HepG2 (cell line): ENCODE data around the gene MIR17HG. TPM values are rescaled to one million over a fixed set of nuclear protein-coding genes. Genes with fewer than 3 reads are reported as not detected.

ENCODE experiments used
- AKAP8 ChIP-seq: sonication (generic); formaldehyde crosslinking; IDR thresholded peaks from 2 replicates; pipeline ENCODE4 v1.5.1; 2020; ENCODE audit warnings: mild to moderate bottlenecking, missing genetic modification reagents
- AKNA ChIP-seq: sonication (generic); formaldehyde crosslinking; IDR thresholded peaks from 2 replicates; pipeline ENCODE4 v1.4.0; 2020; ENCODE audit warnings: missing genetic modification reagents, borderline replicate concordance
- ATF6 ChIP-seq: sonication (generic); formaldehyde crosslinking; conservative IDR thresholded peaks from 2 replicates; pipeline ENCODE4 v1.4.0; 2020; ENCODE audit warnings: missing genetic modification reagents
- BORCS8-MEF2B ChIP-seq: sonication (generic); formaldehyde crosslinking; IDR thresholded peaks from 2 replicates; pipeline ENCODE4 v1.8.0; 2022; ENCODE audit warnings: mild to moderate bottlenecking, missing genetic modification reagents
- CREB3 ChIP-seq: sonication (generic); formaldehyde crosslinking; IDR thresholded peaks from 2 replicates; pipeline ENCODE4 v1.5.0; 2020; ENCODE audit warnings: missing genetic modification reagents
- CSRNP2 ChIP-seq: sonication (generic); formaldehyde crosslinking; conservative IDR thresholded peaks from 2 replicates; pipeline ENCODE4 v1.8.0; 2022; ENCODE audit warnings: low read depth, missing genetic modification reagents
- DBP ChIP-seq: sonication (generic); formaldehyde crosslinking; IDR thresholded peaks from 2 replicates; pipeline ENCODE4 v1.4.0; 2020; ENCODE audit warnings: missing genetic modification reagents; ENCODE audit errors: not compliant biosample characterization
- DPF2 ChIP-seq: sonication (generic); formaldehyde crosslinking; IDR thresholded peaks from 2 replicates; pipeline ENCODE4 v1.4.0; 2020; ENCODE audit warnings: mild to moderate bottlenecking, low read depth, missing genetic modification reagents, borderline replicate concordance
- HNRNPK ChIP-seq: fragments of 200-400 bp; formaldehyde crosslinking; IDR thresholded peaks from 2 replicates; pipeline ENCODE4 v1.6.1; 2018; ENCODE audit warnings: low read length, low read depth, moderate library complexity, mild to moderate bottlenecking; ENCODE audit not compliant: poor library complexity, severe bottlenecking
- NR2F1 ChIP-seq, 2 experiments: fragments of 450-650 bp in 1 of 2; formaldehyde crosslinking in 1 of 2; IDR thresholded peaks; 2 replicates each; pipeline versions ENCODE4 v1.5.0 to v1.6.1; 2016 to 2020; ENCODE audit warnings: mild to moderate bottlenecking in 1 of 2, missing compliant biosample characterization in 1 of 2, missing genetic modification reagents in 1 of 2, moderate library complexity in 1 of 2
- POLR2A ChIP-seq, 2 experiments: IDR thresholded peaks; 2 replicates each; pipeline ENCODE4 v1.6.1; 2011; ENCODE audit warnings: low read depth in 2 of 2, low read length in 2 of 2, mild to moderate bottlenecking in 1 of 2, moderate library complexity in 1 of 2; ENCODE audit not compliant: insufficient read depth in 1 of 2
- POLR2AphosphoS2 ChIP-seq: IDR thresholded peaks from 2 replicates; pipeline ENCODE4 v1.6.1; 2011; ENCODE audit warnings: low read depth, low read length, improper control_type of control experiment
- SAFB2 ChIP-seq: sonication (generic); formaldehyde crosslinking; IDR thresholded peaks from 2 replicates; pipeline ENCODE4 v1.5.1; 2020; ENCODE audit warnings: missing genetic modification reagents, low read depth, mild to moderate bottlenecking, borderline replicate concordance
- TCF7L2 ChIP-seq: IDR thresholded peaks from 2 replicates; pipeline ENCODE4 v1.6.1; 2011; ENCODE audit warnings: mild to moderate bottlenecking, low read depth, low read length, moderate library complexity
- TFDP1 ChIP-seq: IDR thresholded peaks from 2 replicates; pipeline ENCODE4 v1.6.1; 2016; ENCODE audit warnings: missing compliant biosample characterization, missing genetic modification reagents, borderline replicate concordance
- U2AF1 ChIP-seq: fragments of 200-400 bp; formaldehyde crosslinking; optimal IDR thresholded peaks from 2 replicates; pipeline ENCODE3; 2017; ENCODE audit warnings: mild to moderate bottlenecking, low read depth, low read length
- ZNF75D ChIP-seq: sonication (generic); formaldehyde crosslinking; IDR thresholded peaks from 2 replicates; pipeline ENCODE4 v1.8.1; 2023; ENCODE audit warnings: missing genetic modification reagents, mild to moderate bottlenecking, borderline replicate concordance
- polyA plus RNA-seq, 8 experiments: library from polyadenylated mRNA; depleted of rRNA in 3 of 8; stranded (reverse) in 7 of 8; unstranded in 1 of 8; fragments of >200 nt; fragmentation: Illumina TruSeq in 4 of 8; extraction: Trizol in 4 of 8; gene quantifications; 2 replicates each; pipeline versions ENCODE4 v1.2.1 to v1.2.3, GENCODE V29; 2011 to 2016; ENCODE audit warnings: low read depth in 4 of 8, missing spikeins in 1 of 8, mixed read lengths in 1 of 8; ENCODE audit not compliant: insufficient read depth in 1 of 8
- total RNA-seq, 5 experiments: library from RNA; depleted of rRNA; stranded (reverse); fragments of >200 nt; fragmentation: Illumina TruSeq; extraction: Trizol; gene quantifications; 2 replicates each; pipeline ENCODE4 v1.2.3, GENCODE V29; 2016; ENCODE audit warnings: low read depth in 1 of 5

Gene MIR17HG
- total and polyA plus RNA-seq, 2 of the 13 experiments (the other 11 are each of a cell fraction or from before 2014, with no cell fraction given), result 2.5 to 12.3 TPM

- TF ChIP-seq CREB3 (CRISPR knock-in tag) (no peak), CSRNP2 (no peak), DBP (CRISPR knock-in tag) (no peak), POLR2AphosphoS2 (no peak), AKNA (CRISPR knock-in tag) (no peak), SAFB2 (no peak), DPF2 (CRISPR knock-in tag) (no peak), TFDP1 (no peak), POLR2A (IDR thresholded peaks at IDR 0.05; ENCODE audit: insufficient read depth in 1 of 2, low read depth in 2 of 2, low read length in 2 of 2) (no peak), NR2F1 (CRISPR knock-in tag; IDR thresholded peaks at IDR 0.05) (no peak), TCF7L2 (no peak), ATF6 (no peak), ZNF75D (CRISPR knock-in tag) (no peak), AKAP8 (no peak), HNRNPK (no peak), BORCS8-MEF2B (no peak), U2AF1 (no peak)
Measured at GRCh38 chr13:91362908-91363307, 15.4 kb downstream of the MIR17HG start (continued).
